Measurements from ENCODE around the gene VIPR2. TPM values are rescaled to one million over a fixed set of nuclear protein-coding genes. Genes with fewer than 3 reads are reported as not detected.

Gene VIPR2
- total RNA-seq, 4 donors from 2014 or later: 1.8 to 3.7 (median 2.7) TPM

DNA sequence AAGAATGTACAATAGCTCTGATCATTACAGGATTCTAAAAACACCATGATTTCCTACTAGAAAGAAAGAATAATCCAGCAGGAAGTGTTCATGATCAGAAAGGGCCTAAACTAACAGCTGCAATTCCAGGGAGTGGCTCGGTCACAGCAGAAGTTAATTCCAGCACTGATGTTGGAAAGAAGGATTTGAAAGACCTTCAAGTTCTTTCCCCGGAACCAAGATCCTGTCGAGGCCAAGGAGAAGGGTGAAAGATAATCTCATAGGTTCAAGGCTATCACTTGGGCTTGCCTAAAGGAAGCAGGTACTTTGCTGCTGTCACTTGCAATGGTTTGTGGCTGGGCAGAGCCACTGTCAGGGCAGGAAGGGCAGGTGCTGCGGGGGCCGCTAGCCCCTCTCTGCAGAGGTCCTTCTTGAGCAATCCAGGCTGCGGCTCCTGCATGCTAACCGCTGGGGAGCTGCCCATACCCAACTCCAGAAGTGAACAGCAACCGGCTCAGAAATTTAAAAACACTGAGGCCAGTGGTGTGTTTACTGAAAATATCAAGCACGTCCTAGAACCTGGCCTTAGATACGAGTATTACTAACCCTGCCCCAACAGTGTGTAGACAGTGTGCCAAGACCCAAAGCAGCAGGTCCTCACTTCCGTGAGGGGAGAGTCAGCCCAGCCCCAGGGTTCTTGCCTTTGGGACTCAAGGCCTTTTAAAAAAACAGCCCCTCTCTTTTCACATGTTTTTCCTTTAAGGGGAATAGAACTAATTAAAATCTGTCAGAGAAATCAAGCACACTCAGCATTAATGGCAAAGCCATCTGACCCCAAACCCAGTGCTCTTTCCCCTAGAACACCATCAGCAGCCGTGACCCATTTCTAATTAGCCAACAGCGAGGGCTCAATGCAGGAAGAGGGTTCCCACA, 76.8 kb downstream of the VIPR2 start:
- no peak overlapping the region for H3K4me3 ChIP-seq
- H3K27ac ChIP-seq: peak overlapping the region; percentile 35 to 53 (median 44)
- H3K27me3 ChIP-seq: no peaks in the 10 kb centered on the region
- no peak for DNase-seq
- WGBS, 2 donors (ENCODE audit: low coverage in 1 of 2): 71 to 73% methylated on average over 3 to 13 of the region's 13 CpGs
- intact Hi-C loops (cut with DNase I; ENCODE audit: low total_unique reads) (no loop called here), in situ Hi-C loops (cut with MboI; ENCODE audit: low pct_ligation_motif_present in 1 of 4, low pct_unique_long_range_greater_than_20kb in 1 of 4, low sequenced_read_pairs in 3 of 4) (no loop called here)
- TF ChIP-seq CTCF (IDR thresholded peaks at IDR 0.05) (no peak), POLR2AphosphoS5 (IDR thresholded peaks at IDR 0.05) (no peak), EP300 (IDR thresholded peaks at IDR 0.05; ENCODE audit: low read depth) (no peak), POLR2A (IDR thresholded peaks at IDR 0.05) (no peak)
- H3K9me3 ChIP-seq: no peaks in the 10 kb centered on the region
- no peaks in the 10 kb centered on the region for H3K36me3 ChIP-seq
- H3K4me1 ChIP-seq: peaks cover 0 to 30% (median 3%) of the 10 kb centered on the region in 4 donors

DNA sequence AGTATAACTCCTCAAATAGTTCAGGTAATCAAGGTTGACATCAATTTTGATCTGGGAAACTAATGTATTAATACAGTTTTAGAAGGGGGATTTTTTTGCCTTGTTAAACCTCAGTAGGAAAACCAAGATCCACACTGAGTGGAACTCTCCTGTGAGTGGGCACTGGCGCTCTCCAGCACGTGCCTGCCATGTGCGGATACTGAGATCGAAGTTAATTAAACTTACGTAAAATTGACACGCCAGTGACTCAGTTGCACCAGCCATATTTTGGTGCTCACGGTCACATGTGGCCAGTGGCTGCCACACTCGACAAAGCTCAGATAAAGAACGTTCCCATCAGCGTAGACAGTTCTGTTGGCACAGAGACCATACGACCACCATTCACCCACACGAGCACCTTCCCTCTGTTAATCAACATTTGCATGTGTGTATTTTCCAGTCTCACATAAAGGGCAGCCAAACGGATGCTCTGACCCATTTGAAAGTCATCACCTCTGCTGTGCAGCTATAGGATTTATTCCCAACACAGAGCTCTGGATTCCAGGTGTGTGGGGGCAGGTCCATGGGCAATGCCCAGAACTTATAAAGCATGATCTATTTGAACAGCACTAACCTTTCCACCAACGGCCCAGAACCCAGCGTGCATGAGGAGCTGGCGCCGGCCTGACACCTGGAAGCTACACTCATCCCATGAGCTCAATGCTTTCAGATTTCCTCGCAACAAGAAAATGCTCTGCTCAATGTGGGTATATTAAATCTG, 77.7 kb downstream of the VIPR2 start:
- Histone ChIP-seq H3K27ac (no peak overlapping the region), H3K4me1 (peaks cover 0 to 30% (median 3%) of the 10 kb centered on the region in 4 donors), H3K9me3 (no peaks in the 10 kb centered on the region), H3K4me3 (no peak overlapping the region), H3K27me3 (no peaks in the 10 kb centered on the region), H3K36me3 (no peaks in the 10 kb centered on the region)
- in situ Hi-C loops (cut with MboI; ENCODE audit: low pct_ligation_motif_present in 1 of 4, low pct_unique_long_range_greater_than_20kb in 1 of 4, low sequenced_read_pairs in 3 of 4): no loop called here
- 90 to 97% methylated on average over 10 to 18 of the region's 18 CpGs for WGBS, 2 donors (ENCODE audit: low coverage in 1 of 2)
- DNase-seq: no peak
- TF ChIP-seq CTCF (IDR thresholded peaks at IDR 0.05) (no peak), POLR2A (IDR thresholded peaks at IDR 0.05) (no peak), POLR2AphosphoS5 (IDR thresholded peaks at IDR 0.05) (no peak), EP300 (IDR thresholded peaks at IDR 0.05; ENCODE audit: low read depth) (no peak)
- intact Hi-C loops (cut with DNase I; ENCODE audit: low total_unique reads): no loop called here

GRCh38 chr7:159065852-159066480, 78.7 kb downstream of the VIPR2 start:
- H3K27ac ChIP-seq: no peak overlapping the region
- no peaks in the 10 kb centered on the region for H3K9me3 ChIP-seq
- in situ Hi-C loops (cut with MboI; ENCODE audit: low pct_ligation_motif_present in 1 of 4, low pct_unique_long_range_greater_than_20kb in 1 of 4, low sequenced_read_pairs in 3 of 4) (no loop called here), intact Hi-C loops (cut with DNase I; ENCODE audit: low total_unique reads) (no loop called here)
- H3K36me3 ChIP-seq: no peaks in the 10 kb centered on the region
- no peaks in the 10 kb centered on the region for H3K27me3 ChIP-seq
- TF ChIP-seq CTCF (IDR thresholded peaks at IDR 0.05): no peak
- no peak for TF ChIP-seq EP300 (IDR thresholded peaks at IDR 0.05; ENCODE audit: low read depth)
- TF ChIP-seq POLR2AphosphoS5 (IDR thresholded peaks at IDR 0.05): no peak
- no peak for TF ChIP-seq POLR2A (IDR thresholded peaks at IDR 0.05)
- WGBS, 2 donors (ENCODE audit: low coverage in 1 of 2): 91% methylated on average over 26 of the region's 26 CpGs; no CpG with 5 or more reads in 1 of the 2 donors
- no peak for DNase-seq
- peaks cover 0 to 28% (median 3%) of the 10 kb centered on the region in 4 donors for H3K4me1 ChIP-seq
- no peak overlapping the region for H3K4me3 ChIP-seq
